Parathyroid adenoma (tissue), 2 donors: Measurements from ENCODE around the gene MPP2.

Experiments
- H2AFZ ChIP-seq: fragments of 300-600 bp; sonication (generic); one replicate; pipeline ENCODE4 v1.7.0; 2017; ENCODE audit warnings: antibody characterized with exemption, mild to moderate bottlenecking
- H3K27ac ChIP-seq: fragments of 300-600 bp; sonication (generic); one replicate; pipeline ENCODE4 v1.7.0; 2017
- H3K27me3 ChIP-seq: fragments of 300-600 bp; sonication (generic); one replicate; pipeline ENCODE4 v1.7.0; 2017; ENCODE audit warnings: low read length; ENCODE audit not compliant: control insufficient read depth, insufficient read depth
- H3K36me3 ChIP-seq: fragments of 300-600 bp; sonication (generic); one replicate; pipeline ENCODE4 v1.7.0; 2017; ENCODE audit warnings: low read length; ENCODE audit not compliant: control insufficient read depth, insufficient read depth
- H3K4me1 ChIP-seq: fragments of 300-600 bp; sonication (generic); one replicate; pipeline ENCODE4 v1.7.0; 2017; ENCODE audit warnings: control low read depth
- H3K4me2 ChIP-seq: fragments of 300-600 bp; sonication (generic); one replicate; pipeline ENCODE4 v1.7.0; 2017; ENCODE audit warnings: low read length
- H3K4me3 ChIP-seq: fragments of 300-600 bp; sonication (generic); one replicate; pipeline ENCODE4 v1.7.0; 2017; ENCODE audit warnings: low read depth, low read length
- H3K79me2 ChIP-seq: fragments of 300-600 bp; sonication (generic); one replicate; pipeline ENCODE4 v1.7.0; 2017; ENCODE audit warnings: control low read depth
- H3K9ac ChIP-seq: fragments of 300-600 bp; sonication (generic); one replicate; pipeline ENCODE4 v1.7.0; 2017; ENCODE audit warnings: mild to moderate bottlenecking
- H3K9me3 ChIP-seq: fragments of 300-600 bp; sonication (generic); one replicate; pipeline ENCODE4 v1.7.0; 2017; ENCODE audit warnings: low read length; ENCODE audit not compliant: control insufficient read depth
- TF ChIP-seq, protein P1 (sequence below): fragments of 300-600 bp; sonication (generic); IDR thresholded peaks from one replicate; pipeline ENCODE4 v1.7.0; 2017; ENCODE audit warnings: antibody characterized with exemption, mild to moderate bottlenecking
- donor health status: primary hyperparathyroidism.

MPP2 gene

DNA sequence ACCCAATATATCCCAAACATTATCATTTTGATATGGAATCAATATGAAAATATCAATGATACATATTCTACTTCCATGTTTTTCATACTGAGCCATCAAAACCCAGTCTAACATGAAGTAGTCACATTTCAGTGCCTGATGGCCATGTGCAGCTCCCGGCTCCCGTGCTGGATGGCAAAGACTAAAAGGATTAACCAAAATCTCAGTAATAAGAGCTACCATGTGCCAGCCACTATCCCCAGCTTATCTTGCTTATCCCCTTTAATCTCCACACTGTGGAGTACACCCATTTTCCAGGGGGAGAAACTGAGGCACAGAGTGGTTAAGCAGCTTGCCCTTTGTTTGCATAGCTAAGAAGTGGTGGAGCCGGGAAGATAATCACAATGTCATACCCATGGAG, 51.2 kb downstream of the MPP2 start:
- no peaks in the 10 kb centered on the region for H3K27me3 ChIP-seq
- H3K4me1 ChIP-seq = no peaks in the 10 kb centered on the region
- no peaks in the 10 kb centered on the region for H3K36me3 ChIP-seq
- no peak overlapping the region for H3K9ac ChIP-seq
- no peaks in the 10 kb centered on the region for H3K9me3 ChIP-seq
- no peak overlapping the region for H3K27ac ChIP-seq
- no peak overlapping the region for H2AFZ ChIP-seq
- H3K4me3 ChIP-seq = no peak overlapping the region
- H3K4me2 ChIP-seq = no peak overlapping the region
- TF ChIP-seq, protein P1, sequence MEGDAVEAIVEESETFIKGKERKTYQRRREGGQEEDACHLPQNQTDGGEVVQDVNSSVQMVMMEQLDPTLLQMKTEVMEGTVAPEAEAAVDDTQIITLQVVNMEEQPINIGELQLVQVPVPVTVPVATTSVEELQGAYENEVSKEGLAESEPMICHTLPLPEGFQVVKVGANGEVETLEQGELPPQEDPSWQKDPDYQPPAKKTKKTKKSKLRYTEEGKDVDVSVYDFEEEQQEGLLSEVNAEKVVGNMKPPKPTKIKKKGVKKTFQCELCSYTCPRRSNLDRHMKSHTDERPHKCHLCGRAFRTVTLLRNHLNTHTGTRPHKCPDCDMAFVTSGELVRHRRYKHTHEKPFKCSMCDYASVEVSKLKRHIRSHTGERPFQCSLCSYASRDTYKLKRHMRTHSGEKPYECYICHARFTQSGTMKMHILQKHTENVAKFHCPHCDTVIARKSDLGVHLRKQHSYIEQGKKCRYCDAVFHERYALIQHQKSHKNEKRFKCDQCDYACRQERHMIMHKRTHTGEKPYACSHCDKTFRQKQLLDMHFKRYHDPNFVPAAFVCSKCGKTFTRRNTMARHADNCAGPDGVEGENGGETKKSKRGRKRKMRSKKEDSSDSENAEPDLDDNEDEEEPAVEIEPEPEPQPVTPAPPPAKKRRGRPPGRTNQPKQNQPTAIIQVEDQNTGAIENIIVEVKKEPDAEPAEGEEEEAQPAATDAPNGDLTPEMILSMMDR = no peak
- H3K79me2 ChIP-seq = no peaks in the 10 kb centered on the region

DNA sequence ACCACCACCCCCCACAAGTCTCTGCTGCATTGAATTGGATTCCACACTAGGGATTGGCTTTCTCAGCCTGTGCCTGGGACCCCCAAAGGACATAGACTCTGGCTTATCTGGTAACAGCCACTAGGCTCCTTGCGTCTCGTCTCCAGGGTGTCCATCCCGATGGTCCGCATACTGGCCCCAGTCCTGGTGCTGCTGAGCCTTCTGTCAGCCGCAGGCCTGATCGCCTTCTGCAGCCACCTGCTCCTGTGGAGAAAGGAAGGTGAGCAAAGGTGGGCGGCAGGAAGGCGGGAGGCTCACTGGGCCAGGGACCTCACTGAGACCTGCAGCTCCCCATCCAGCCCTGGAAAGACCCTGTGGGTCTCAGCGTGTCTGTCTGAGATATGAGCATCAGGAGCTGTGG, 52.3 kb downstream of the MPP2 start:
- Histone ChIP-seq H3K79me2 (no peaks in the 10 kb centered on the region), H3K9ac (no peak overlapping the region), H3K36me3 (no peaks in the 10 kb centered on the region), H3K4me1 (no peaks in the 10 kb centered on the region), H2AFZ (no peak overlapping the region), H3K27me3 (no peaks in the 10 kb centered on the region), H3K4me3 (no peak overlapping the region), H3K9me3 (no peaks in the 10 kb centered on the region), H3K4me2 (no peak overlapping the region), H3K27ac (no peak overlapping the region)
- TF ChIP-seq, protein P1 = no peak

DNA sequence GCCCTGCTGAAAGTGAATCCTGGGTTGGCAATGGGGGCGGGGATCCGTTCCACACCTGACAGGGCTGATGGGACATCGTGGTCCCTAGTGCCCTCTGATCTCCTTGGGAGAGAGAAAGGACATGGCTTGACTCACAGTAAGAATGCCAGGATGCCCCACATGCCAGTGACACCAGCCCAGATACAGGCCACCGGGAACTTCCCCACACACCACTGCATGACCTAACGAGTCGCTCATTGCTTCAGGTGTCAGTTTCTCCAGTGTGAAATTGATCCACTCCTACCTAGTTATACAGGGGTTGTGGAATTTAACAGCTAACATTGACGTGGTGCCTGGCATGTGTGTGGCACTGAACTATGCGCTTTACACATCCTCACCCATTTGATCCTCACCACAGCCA, 52.8 kb downstream of the MPP2 start:
- no peak overlapping the region for H3K9ac ChIP-seq
- H3K4me3 ChIP-seq = no peak overlapping the region
- H3K27ac ChIP-seq = no peak overlapping the region
- TF ChIP-seq, protein P1 = no peak
- no peak overlapping the region for H3K4me2 ChIP-seq
- H2AFZ ChIP-seq = no peak overlapping the region
- no peaks in the 10 kb centered on the region for H3K4me1 ChIP-seq
- no peaks in the 10 kb centered on the region for H3K27me3 ChIP-seq
- no peaks in the 10 kb centered on the region for H3K9me3 ChIP-seq
- no peaks in the 10 kb centered on the region for H3K79me2 ChIP-seq
- no peaks in the 10 kb centered on the region for H3K36me3 ChIP-seq

DNA sequence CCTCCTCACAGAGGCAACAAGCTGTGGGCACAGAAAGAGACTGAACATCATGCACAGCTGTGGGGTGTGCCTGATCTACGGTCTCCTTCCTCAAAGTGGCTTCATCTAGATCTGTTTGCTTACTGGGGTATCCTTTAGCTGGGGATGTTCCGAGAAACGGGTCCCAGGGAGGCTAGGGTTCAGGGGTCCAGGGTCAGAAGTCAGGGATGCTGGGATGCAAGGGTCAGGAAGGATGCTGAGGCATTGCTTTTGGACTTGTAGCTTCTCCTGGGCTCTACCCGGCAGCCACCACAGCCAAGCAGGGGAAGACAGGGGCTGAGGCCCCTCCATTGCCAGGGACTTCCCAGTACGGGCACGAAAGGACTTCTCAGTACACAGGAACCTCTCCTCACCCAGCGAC, 53.8 kb downstream of the MPP2 start:
- Histone ChIP-seq H3K27me3 (no peaks in the 10 kb centered on the region), H3K27ac (no peak overlapping the region)

DNA sequence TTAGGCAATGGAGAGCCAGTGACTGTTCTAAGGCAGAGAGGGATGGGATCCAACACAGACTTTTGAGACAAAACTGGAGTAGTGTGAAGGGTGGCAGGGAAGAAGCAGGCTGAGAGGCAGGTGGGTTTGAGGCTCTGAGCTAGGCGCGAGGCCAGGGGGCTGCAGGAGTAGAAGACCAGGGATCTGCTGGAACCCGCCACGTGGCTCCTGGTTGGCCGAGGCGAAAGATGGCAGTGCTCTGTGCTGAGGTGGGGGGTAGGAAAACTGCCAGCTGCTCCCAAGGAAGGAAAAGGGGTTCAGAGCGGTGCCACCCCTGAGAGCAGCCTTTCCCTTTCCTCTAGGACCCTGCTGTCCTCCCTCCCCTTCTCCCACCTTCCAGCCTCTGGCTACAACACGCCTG, 54.8 kb downstream of the MPP2 start:
- Histone ChIP-seq H3K9me3 (no peaks in the 10 kb centered on the region), H3K27me3 (no peaks in the 10 kb centered on the region), H3K4me1 (no peaks in the 10 kb centered on the region), H3K4me2 (no peak overlapping the region), H3K27ac (no peak overlapping the region), H3K4me3 (no peak overlapping the region), H3K9ac (no peak overlapping the region), H3K36me3 (no peaks in the 10 kb centered on the region), H3K79me2 (no peaks in the 10 kb centered on the region), H2AFZ (no peak overlapping the region)
- TF ChIP-seq, protein P1 = no peak

More for the DNA sequence above, 53.8 kb downstream of the MPP2 start:
- Histone ChIP-seq H3K79me2 (no peaks in the 10 kb centered on the region), H3K4me2 (no peak overlapping the region), H3K4me1 (no peaks in the 10 kb centered on the region), H3K36me3 (no peaks in the 10 kb centered on the region), H3K4me3 (no peak overlapping the region), H3K9me3 (no peaks in the 10 kb centered on the region), H2AFZ (no peak overlapping the region), H3K9ac (no peak overlapping the region)
- TF ChIP-seq, protein P1 = no peak
